ENCODE measurements around the gene WDR5. TPM values are rescaled to one million over a fixed set of nuclear protein-coding genes. Genes with fewer than 3 reads are reported as not detected.
A peak's percentile ranks its signal among the peaks of the same experiment; 100 is the strongest.

The WDR5 gene
- total and polyA plus RNA-seq, 2 of the 13 experiments (the other 11 are each of a cell fraction or from before 2014, with no cell fraction given), result 34.3 TPM

DNA sequence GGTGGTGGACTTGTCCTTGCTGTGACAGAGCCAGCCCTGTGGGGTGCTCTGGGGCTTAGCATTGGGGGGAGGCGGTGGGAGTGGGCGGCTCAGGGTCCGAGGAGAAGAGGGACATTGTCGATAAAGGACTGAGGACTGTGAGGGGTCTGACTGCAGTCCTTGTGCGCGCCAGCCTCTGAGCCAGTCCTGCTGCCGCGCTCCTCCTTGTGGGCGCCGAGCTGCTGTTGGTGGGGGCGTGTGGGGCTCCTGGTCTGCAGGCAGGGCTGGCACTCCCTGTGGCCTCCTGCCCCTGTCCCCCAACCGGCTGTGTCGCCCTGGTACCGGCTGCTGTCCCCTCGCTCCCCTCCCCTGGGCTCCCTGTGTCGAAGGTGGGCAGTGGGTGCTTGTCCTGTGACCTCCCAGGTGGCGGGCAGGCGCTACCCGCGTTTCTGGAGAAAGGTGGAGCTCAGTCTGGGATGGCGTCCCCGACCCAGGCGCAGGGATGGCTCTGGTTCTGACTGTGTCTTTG is 21.6 kb downstream of the WDR5 start:
- Histone ChIP-seq H3K4me2 (ENCODE audit: low read depth, low read length) (no peak overlapping the region), H3K79me2 (ENCODE audit: insufficient read depth, low read length) (no peaks in the 10 kb centered on the region), H3K36me3 (replicated peaks in 1 of 2; ENCODE audit: control insufficient read depth in 1 of 2, insufficient read depth in 2 of 2, low read length in 2 of 2) (peaks cover 32 to 65% of the 10 kb centered on the region in 2 experiments), H4K20me1 (ENCODE audit: insufficient read depth, low read length) (no peaks in the 10 kb centered on the region), H3K4me3 (replicated peaks in 1 of 3; ENCODE audit: insufficient read depth in 1 of 3, low read depth in 2 of 3, low read length in 3 of 3) (no peak overlapping the region), H3K27ac (ENCODE audit: extremely low read length, insufficient read depth, low read length) (no peak overlapping the region), H3K9me3 (ENCODE audit: low read length) (no peaks in the 10 kb centered on the region), H2AFZ (ENCODE audit: low read length) (no peak overlapping the region), H3K9ac (ENCODE audit: insufficient read depth, low read depth, low read length) (no peak overlapping the region), H3K4me1 (ENCODE audit: insufficient read depth, low read length) (no peaks in the 10 kb centered on the region; the same call in 1 of the 2 replicates), H3K27me3 (ENCODE audit: control insufficient read depth in 1 of 2, insufficient read depth in 2 of 2, low read length in 2 of 2) (no peaks in the 10 kb centered on the region)
- intact Hi-C loops (cut with micrococcal nuclease; ENCODE audit: unreplicated experiment) (no loop called here), in situ Hi-C loops (cut with HindIII; ENCODE audit: extremely low pct_ligation_motif_present, low pct_unique_long_range_greater_than_20kb) (no loop called here)
- ATAC-seq (no peak), FAIRE-seq (no peak), DNase-seq (ENCODE audit: low spot score) (no peak)
- BruUV-seq (replicated peaks), result no TSS peak
- ChIA-PET POLR2A (no interaction called here), CTCF (ENCODE audit: low intra/inter-chr PET ratio, low total read pairs) (no interaction called here)
- peak; percentile 64 for TF ChIP-seq AGO2 (optimal IDR thresholded peaks at IDR 0.05; ENCODE audit: low read depth, low read length)
- peak; percentile 17; the same call in 1 of the 2 replicates for TF ChIP-seq RBFOX2 (IDR thresholded peaks at IDR 0.05; ENCODE audit: low read depth, low read length)
- no peak for TF ChIP-seq ZSCAN30 (CRISPR knock-in tag; IDR thresholded peaks at IDR 0.05)
- WGBS (ENCODE audit: low lambda C conversion rate), result 100% methylated on average over 3 of the region's 23 CpGs

DNA sequence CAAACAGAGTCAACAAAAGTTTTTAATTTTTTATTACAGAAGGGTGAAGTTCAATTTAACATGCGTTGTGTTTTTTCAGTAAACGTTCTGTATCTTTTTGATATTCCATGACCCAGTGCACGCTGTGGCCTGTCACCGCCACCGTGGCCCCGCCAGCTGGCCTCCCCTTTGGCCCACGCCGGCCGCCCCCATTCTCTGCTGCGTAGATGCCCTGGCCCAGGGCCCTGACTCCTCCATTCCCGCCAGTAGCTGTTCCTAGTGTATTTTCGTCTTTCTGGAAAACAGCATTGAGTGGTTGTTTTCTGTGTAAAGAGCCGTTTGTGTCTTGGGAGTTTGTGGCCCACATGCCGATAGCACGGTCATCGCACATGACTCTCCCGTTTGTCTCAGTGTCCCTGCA is 22.4 kb downstream of the WDR5 start:
- BruUV-seq (replicated peaks), result TSS peak; percentile 78
- in situ Hi-C loops (cut with HindIII; ENCODE audit: extremely low pct_ligation_motif_present, low pct_unique_long_range_greater_than_20kb) (no loop called here), intact Hi-C loops (cut with micrococcal nuclease; ENCODE audit: unreplicated experiment) (no loop called here)
- Histone ChIP-seq H3K9ac (ENCODE audit: insufficient read depth, low read depth, low read length) (no peak overlapping the region), H3K4me2 (ENCODE audit: low read depth, low read length) (no peak overlapping the region), H3K9me3 (ENCODE audit: low read length) (no peaks in the 10 kb centered on the region), H3K36me3 (replicated peaks in 1 of 2; ENCODE audit: control insufficient read depth in 1 of 2, insufficient read depth in 2 of 2, low read length in 2 of 2) (peaks cover 26 to 57% of the 10 kb centered on the region in 2 experiments; a peak in 4 of 5 replicates), H3K27me3 (ENCODE audit: control insufficient read depth in 1 of 2, insufficient read depth in 2 of 2, low read length in 2 of 2) (no peaks in the 10 kb centered on the region), H3K4me1 (ENCODE audit: insufficient read depth, low read length) (no peaks in the 10 kb centered on the region; the same call in 1 of the 2 replicates), H3K27ac (ENCODE audit: extremely low read length, insufficient read depth, low read length) (no peak overlapping the region), H3K79me2 (ENCODE audit: insufficient read depth, low read length) (no peaks in the 10 kb centered on the region), H3K4me3 (replicated peaks in 1 of 3; ENCODE audit: insufficient read depth in 1 of 3, low read depth in 2 of 3, low read length in 3 of 3) (no peak overlapping the region), H2AFZ (ENCODE audit: low read length) (no peak overlapping the region), H4K20me1 (ENCODE audit: insufficient read depth, low read length) (no peaks in the 10 kb centered on the region)
- ATAC-seq, result no peak
- ChIA-PET POLR2A (no interaction called here), CTCF (ENCODE audit: low intra/inter-chr PET ratio, low total read pairs) (no interaction called here)
- WGBS (ENCODE audit: low lambda C conversion rate), result 97% methylated on average over 17 of the region's 17 CpGs
- TF ChIP-seq ZBTB7A (CRISPR knock-in tag; IDR thresholded peaks at IDR 0.05) (no peak), ZNF749 (CRISPR knock-in tag; IDR thresholded peaks at IDR 0.05; ENCODE audit: borderline replicate concordance) (no peak), KDM3A (CRISPR knock-in tag; IDR thresholded peaks at IDR 0.05; ENCODE audit: low read depth) (no peak), ZNF660 (CRISPR knock-in tag; IDR thresholded peaks at IDR 0.05; ENCODE audit: borderline replicate concordance, low read depth) (no peak), PAWR (CRISPR knock-in tag; IDR thresholded peaks at IDR 0.05; ENCODE audit: borderline replicate concordance) (no peak)
- TF ChIP-seq, protein P1, sequence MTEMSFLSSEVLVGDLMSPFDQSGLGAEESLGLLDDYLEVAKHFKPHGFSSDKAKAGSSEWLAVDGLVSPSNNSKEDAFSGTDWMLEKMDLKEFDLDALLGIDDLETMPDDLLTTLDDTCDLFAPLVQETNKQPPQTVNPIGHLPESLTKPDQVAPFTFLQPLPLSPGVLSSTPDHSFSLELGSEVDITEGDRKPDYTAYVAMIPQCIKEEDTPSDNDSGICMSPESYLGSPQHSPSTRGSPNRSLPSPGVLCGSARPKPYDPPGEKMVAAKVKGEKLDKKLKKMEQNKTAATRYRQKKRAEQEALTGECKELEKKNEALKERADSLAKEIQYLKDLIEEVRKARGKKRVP (CRISPR knock-in tag; IDR thresholded peaks at IDR 0.05), result no peak
- TF ChIP-seq, protein P2, sequence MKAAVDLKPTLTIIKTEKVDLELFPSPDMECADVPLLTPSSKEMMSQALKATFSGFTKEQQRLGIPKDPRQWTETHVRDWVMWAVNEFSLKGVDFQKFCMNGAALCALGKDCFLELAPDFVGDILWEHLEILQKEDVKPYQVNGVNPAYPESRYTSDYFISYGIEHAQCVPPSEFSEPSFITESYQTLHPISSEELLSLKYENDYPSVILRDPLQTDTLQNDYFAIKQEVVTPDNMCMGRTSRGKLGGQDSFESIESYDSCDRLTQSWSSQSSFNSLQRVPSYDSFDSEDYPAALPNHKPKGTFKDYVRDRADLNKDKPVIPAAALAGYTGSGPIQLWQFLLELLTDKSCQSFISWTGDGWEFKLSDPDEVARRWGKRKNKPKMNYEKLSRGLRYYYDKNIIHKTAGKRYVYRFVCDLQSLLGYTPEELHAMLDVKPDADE (CRISPR knock-in tag; IDR thresholded peaks at IDR 0.05), result no peak
- DNase-seq (ENCODE audit: low spot score), result no peak
- no peak for FAIRE-seq
